Activated CD4-positive, alpha-beta memory T cell treated with anti-CD3 and anti-CD28 coated beads, Interleukin-2, amount 10 ng/mL, durations not matched to agents 7 days and 5 days (primary cell): ENCODE measurements around the gene SLC24A3. TPM values are rescaled to one million over a fixed set of nuclear protein-coding genes. Genes with fewer than 3 reads are reported as not detected.

Experiments used
- CTCF ChIA-PET: fragments of 350-600 bp; sonication (Branson Sonifier 250); formaldehyde crosslinking; loops from one replicate; lab custom pipeline; 2021; ENCODE audit warnings: antibody characterized with exemption, inconsistent platforms; lab: Charles Lee
- POLR2A ChIA-PET: fragments of 350-600 bp; sonication (Branson Sonifier 250); formaldehyde crosslinking; loops from one replicate; lab custom pipeline; 2021; ENCODE audit warnings: antibody characterized with exemption; lab: Charles Lee
- DNase-seq: peaks from one replicate; pipeline ENCODE4 v3.0.0-alpha.2; 2020
- H3K27ac Mint-ChIP-seq: one replicate; pipeline ENCODE4 v1.8.0; 2021; ENCODE audit warnings: mild to moderate bottlenecking, mixed read lengths
- H3K27me3 Mint-ChIP-seq: one replicate; pipeline ENCODE4 v1.8.0; 2021; ENCODE audit warnings: mixed read lengths
- H3K36me3 Mint-ChIP-seq: one replicate; pipeline ENCODE4 v1.8.0; 2021; ENCODE audit warnings: low read depth, mixed read lengths
- H3K4me1 Mint-ChIP-seq: one replicate; pipeline ENCODE4 v1.8.0; 2021; ENCODE audit warnings: mixed read lengths
- H3K4me3 Mint-ChIP-seq: one replicate; pipeline ENCODE4 v1.8.0; 2021; ENCODE audit warnings: mild to moderate bottlenecking, mixed read lengths
- H3K9me3 Mint-ChIP-seq: one replicate; pipeline ENCODE4 v1.8.0; 2021; ENCODE audit warnings: mixed read lengths
- total RNA-seq, 2 experiments: library from RNA; stranded (reverse); gene quantifications; one replicate each; pipeline ENCODE4 v1.2.3, GENCODE V29; 2021

Gene SLC24A3
- total RNA-seq, 2 experiments from 2014 or later = not detected

- H3K36me3 Mint-ChIP-seq = no peaks in the 10 kb centered on the region
- POLR2A ChIA-PET = no interaction called here
Measured at GRCh38 chr20:19588732-19589131, 376.3 kb downstream of the SLC24A3 start.

GRCh38 chr20:19589787-19590362 lies 377.4 kb downstream of the SLC24A3 start:
- Mint-ChIP-seq H3K4me3 (no peak overlapping the region), H3K36me3 (no peaks in the 10 kb centered on the region), H3K27me3 (no peaks in the 10 kb centered on the region), H3K27ac (no peak overlapping the region), H3K9me3 (no peaks in the 10 kb centered on the region), H3K4me1 (no peaks in the 10 kb centered on the region)
- ChIA-PET POLR2A (no interaction called here), CTCF (interaction anchor here (1.7 kb wide), 1 partner anchor 39 kb away, joined by 4 read pairs; no protein-coding TSS in a partner anchor)
- DNase-seq = no peak

More at GRCh38 chr20:19588732-19589131, 376.3 kb downstream of the SLC24A3 start:
- H3K4me3 Mint-ChIP-seq = no peak overlapping the region
- H3K27ac Mint-ChIP-seq = no peak overlapping the region
- H3K4me1 Mint-ChIP-seq = no peaks in the 10 kb centered on the region
- no peaks in the 10 kb centered on the region for H3K9me3 Mint-ChIP-seq
- CTCF ChIA-PET = interaction anchor here (1.7 kb wide), 1 partner anchor 40 kb away, joined by 4 read pairs; no protein-coding TSS in a partner anchor
- no peak for DNase-seq
- H3K27me3 Mint-ChIP-seq = no peaks in the 10 kb centered on the region

GRCh38 chr20:19590382-19590781 lies 377.9 kb downstream of the SLC24A3 start:
- no peaks in the 10 kb centered on the region for H3K36me3 Mint-ChIP-seq
- H3K27me3 Mint-ChIP-seq = no peaks in the 10 kb centered on the region
- H3K27ac Mint-ChIP-seq = no peak overlapping the region
- no peaks in the 10 kb centered on the region for H3K4me1 Mint-ChIP-seq
- CTCF ChIA-PET = interaction anchor here (1.7 kb wide), 1 partner anchor 38 kb away, joined by 4 read pairs; no protein-coding TSS in a partner anchor
- H3K4me3 Mint-ChIP-seq = no peak overlapping the region
- no peak for DNase-seq
- POLR2A ChIA-PET = no interaction called here
- no peaks in the 10 kb centered on the region for H3K9me3 Mint-ChIP-seq

- ChIA-PET POLR2A (no interaction called here), CTCF (no interaction called here)
- no peaks in the 10 kb centered on the region for H3K9me3 Mint-ChIP-seq
- no peaks in the 10 kb centered on the region for H3K36me3 Mint-ChIP-seq
- no peaks in the 10 kb centered on the region for H3K27me3 Mint-ChIP-seq
- no peak for DNase-seq
- H3K4me3 Mint-ChIP-seq = no peak overlapping the region
- no peak overlapping the region for H3K27ac Mint-ChIP-seq
- H3K4me1 Mint-ChIP-seq = no peaks in the 10 kb centered on the region
Measured at GRCh38 chr20:19593762-19594161, 381.3 kb downstream of the SLC24A3 start.

GRCh38 chr20:19594896-19595295 lies 382.5 kb downstream of the SLC24A3 start:
- Mint-ChIP-seq H3K9me3 (no peaks in the 10 kb centered on the region), H3K4me3 (no peak overlapping the region), H3K4me1 (no peaks in the 10 kb centered on the region), H3K27ac (no peak overlapping the region), H3K36me3 (no peaks in the 10 kb centered on the region), H3K27me3 (no peaks in the 10 kb centered on the region)
- no peak for DNase-seq
- ChIA-PET POLR2A (no interaction called here), CTCF (no interaction called here)

GRCh38 chr20:19598117-19598850 lies 385.8 kb downstream of the SLC24A3 start:
- Mint-ChIP-seq H3K4me3 (no peak overlapping the region), H3K27me3 (no peaks in the 10 kb centered on the region), H3K27ac (no peak overlapping the region), H3K4me1 (no peaks in the 10 kb centered on the region), H3K36me3 (no peaks in the 10 kb centered on the region), H3K9me3 (no peaks in the 10 kb centered on the region)
- POLR2A ChIA-PET = no interaction called here
- DNase-seq = no peak
- CTCF ChIA-PET = no interaction called here

- Mint-ChIP-seq H3K4me1 (no peaks in the 10 kb centered on the region), H3K9me3 (no peaks in the 10 kb centered on the region), H3K27ac (no peak overlapping the region), H3K27me3 (no peaks in the 10 kb centered on the region), H3K36me3 (no peaks in the 10 kb centered on the region), H3K4me3 (no peak overlapping the region)
- no peak for DNase-seq
- ChIA-PET POLR2A (no interaction called here), CTCF (no interaction called here)
Measured at GRCh38 chr20:19599200-19599599, 386.8 kb downstream of the SLC24A3 start.

GRCh38 chr20:19600042-19600441 lies 387.6 kb downstream of the SLC24A3 start:
- Mint-ChIP-seq H3K27ac (no peak overlapping the region), H3K9me3 (no peaks in the 10 kb centered on the region), H3K4me1 (no peaks in the 10 kb centered on the region), H3K4me3 (no peak overlapping the region), H3K27me3 (no peaks in the 10 kb centered on the region), H3K36me3 (no peaks in the 10 kb centered on the region)
- CTCF ChIA-PET = no interaction called here
- POLR2A ChIA-PET = no interaction called here
- DNase-seq = no peak

GRCh38 chr20:19601126-19601810 lies 388.8 kb downstream of the SLC24A3 start:
- no peak for DNase-seq
- POLR2A ChIA-PET = no interaction called here
- no peak overlapping the region for H3K4me3 Mint-ChIP-seq
- H3K9me3 Mint-ChIP-seq = no peaks in the 10 kb centered on the region
- no peak overlapping the region for H3K27ac Mint-ChIP-seq
- CTCF ChIA-PET = no interaction called here
- no peaks in the 10 kb centered on the region for H3K27me3 Mint-ChIP-seq
- H3K36me3 Mint-ChIP-seq = no peaks in the 10 kb centered on the region
- H3K4me1 Mint-ChIP-seq = no peaks in the 10 kb centered on the region

GRCh38 chr20:19602675-19603375 lies 390.4 kb downstream of the SLC24A3 start:
- no peak overlapping the region for H3K27ac Mint-ChIP-seq

GRCh38 chr20:19603376-19603750 lies 390.9 kb downstream of the SLC24A3 start:
- Mint-ChIP-seq H3K4me1 (no peaks in the 10 kb centered on the region), H3K9me3 (no peaks in the 10 kb centered on the region), H3K36me3 (no peaks in the 10 kb centered on the region), H3K27me3 (no peaks in the 10 kb centered on the region), H3K27ac (no peak overlapping the region), H3K4me3 (no peak overlapping the region)
- ChIA-PET POLR2A (no interaction called here), CTCF (no interaction called here)
- DNase-seq = no peak

More at GRCh38 chr20:19602675-19603375, 390.4 kb downstream of the SLC24A3 start:
- DNase-seq = no peak
- H3K4me1 Mint-ChIP-seq = no peaks in the 10 kb centered on the region
- no peaks in the 10 kb centered on the region for H3K36me3 Mint-ChIP-seq
- H3K9me3 Mint-ChIP-seq = no peaks in the 10 kb centered on the region
- POLR2A ChIA-PET = no interaction called here
- H3K4me3 Mint-ChIP-seq = no peak overlapping the region
- no peaks in the 10 kb centered on the region for H3K27me3 Mint-ChIP-seq
- CTCF ChIA-PET = no interaction called here

GRCh38 chr20:19605786-19606485 lies 393.5 kb downstream of the SLC24A3 start:
- Mint-ChIP-seq H3K36me3 (no peaks in the 10 kb centered on the region), H3K27ac (no peak overlapping the region), H3K4me1 (no peaks in the 10 kb centered on the region), H3K9me3 (no peaks in the 10 kb centered on the region), H3K4me3 (no peak overlapping the region), H3K27me3 (peaks cover 2% of the 10 kb centered on the region)
- DNase-seq = no peak
- ChIA-PET CTCF (no interaction called here), POLR2A (no interaction called here)
